ENCODE data around the gene LYAR. TPM values are rescaled to one million over a fixed set of nuclear protein-coding genes. Genes with fewer than 3 reads are reported as not detected.

Gene LYAR
- total and polyA plus RNA-seq, 10 donors: 13.5 to 29.3 (median 21.9) TPM

DNA sequence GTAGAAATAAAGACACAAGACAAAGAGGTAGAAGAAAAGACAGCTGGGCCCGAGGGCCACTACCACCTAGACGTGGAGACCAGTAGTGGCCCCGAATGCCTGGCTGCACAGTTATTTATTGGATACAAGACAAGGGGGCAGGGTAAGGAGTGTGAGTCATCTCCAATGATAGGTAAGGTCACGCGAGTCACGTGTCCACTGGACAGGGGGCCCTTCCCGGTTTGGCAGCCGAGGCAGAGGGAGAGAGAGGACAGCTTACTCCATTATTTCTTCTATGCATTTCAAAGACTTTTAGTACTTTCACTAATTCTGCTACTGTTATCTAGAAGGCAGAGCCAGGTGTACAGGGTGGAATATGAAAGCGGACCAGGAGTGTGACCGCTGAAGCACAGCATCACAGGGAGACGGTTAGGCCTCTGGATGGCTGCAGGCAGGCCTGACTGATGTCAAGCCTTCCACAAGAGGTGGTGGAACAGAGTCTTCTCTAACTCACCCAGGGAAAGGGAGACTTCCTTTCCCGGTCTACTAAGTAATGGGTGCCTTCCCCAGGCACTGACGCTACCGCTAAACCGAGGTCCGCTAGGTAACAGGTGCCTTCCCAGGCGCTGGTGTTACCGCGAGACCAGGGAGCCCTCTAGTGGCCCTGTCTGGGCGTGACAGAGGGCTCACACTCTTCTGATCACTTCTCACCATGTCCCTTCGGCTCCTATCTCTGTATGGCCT is 45.0 kb upstream of the LYAR start:
- peak; percentile 91 for DNase-seq
- no peak overlapping the region for H3K4me3 ChIP-seq
- H3K27ac ChIP-seq: no peak overlapping the region
- TF ChIP-seq POLR2A (IDR thresholded peaks at IDR 0.05) (no peak), POLR2AphosphoS5 (IDR thresholded peaks at IDR 0.05) (no peak)
- TF ChIP-seq, protein P1, sequence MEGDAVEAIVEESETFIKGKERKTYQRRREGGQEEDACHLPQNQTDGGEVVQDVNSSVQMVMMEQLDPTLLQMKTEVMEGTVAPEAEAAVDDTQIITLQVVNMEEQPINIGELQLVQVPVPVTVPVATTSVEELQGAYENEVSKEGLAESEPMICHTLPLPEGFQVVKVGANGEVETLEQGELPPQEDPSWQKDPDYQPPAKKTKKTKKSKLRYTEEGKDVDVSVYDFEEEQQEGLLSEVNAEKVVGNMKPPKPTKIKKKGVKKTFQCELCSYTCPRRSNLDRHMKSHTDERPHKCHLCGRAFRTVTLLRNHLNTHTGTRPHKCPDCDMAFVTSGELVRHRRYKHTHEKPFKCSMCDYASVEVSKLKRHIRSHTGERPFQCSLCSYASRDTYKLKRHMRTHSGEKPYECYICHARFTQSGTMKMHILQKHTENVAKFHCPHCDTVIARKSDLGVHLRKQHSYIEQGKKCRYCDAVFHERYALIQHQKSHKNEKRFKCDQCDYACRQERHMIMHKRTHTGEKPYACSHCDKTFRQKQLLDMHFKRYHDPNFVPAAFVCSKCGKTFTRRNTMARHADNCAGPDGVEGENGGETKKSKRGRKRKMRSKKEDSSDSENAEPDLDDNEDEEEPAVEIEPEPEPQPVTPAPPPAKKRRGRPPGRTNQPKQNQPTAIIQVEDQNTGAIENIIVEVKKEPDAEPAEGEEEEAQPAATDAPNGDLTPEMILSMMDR (IDR thresholded peaks at IDR 0.05 in 8 of 11, conservative IDR thresholded peaks at IDR 0.05 in 3 of 11): peak; percentile 46 to 90 (median 76)
- H3K4me1 ChIP-seq: peaks cover 0 to 23% (median 7%) of the 10 kb centered on the region in 6 donors
- 51 to 56% (median 52%) methylated on average over 21 of the region's 21 CpGs for WGBS, 5 donors
- intact Hi-C loops (cut with DNase I; ENCODE audit: low total_unique reads): loop anchor here (5.0 kb wide), 1 partner anchor 78 kb away; no protein-coding TSS in a partner anchor
- H3K9me3 ChIP-seq: no peaks in the 10 kb centered on the region
- no peaks in the 10 kb centered on the region for H3K36me3 ChIP-seq
- H3K27me3 ChIP-seq (replicated peaks in 1 of 7): no peaks in the 10 kb centered on the region

- intact Hi-C loops (cut with DNase I; ENCODE audit: low total_unique reads): no loop called here
These were observed 43.3 kb upstream of the LYAR start for GRCh38 chr4:4333265-4333706.

GRCh38 chr4:4332529-4332928 is 42.6 kb upstream of the LYAR start:
- Histone ChIP-seq H3K27me3 (replicated peaks in 1 of 7) (no peaks in the 10 kb centered on the region), H3K36me3 (no peaks in the 10 kb centered on the region), H3K9me3 (no peaks in the 10 kb centered on the region), H3K4me1 (peaks cover 0 to 25% (median 10%) of the 10 kb centered on the region in 6 donors), H3K27ac (peak overlapping the region in 6 of 8 donors; percentile 21 to 77 (median 73)), H3K4me3 (no peak overlapping the region)
- intact Hi-C loops (cut with DNase I; ENCODE audit: low total_unique reads): no loop called here
- 91 to 92% (median 91%) methylated on average over 3 of the region's 3 CpGs for WGBS, 5 donors
- TF ChIP-seq POLR2AphosphoS5 (IDR thresholded peaks at IDR 0.05) (no peak), POLR2A (IDR thresholded peaks at IDR 0.05) (no peak)
- TF ChIP-seq, protein P1 (IDR thresholded peaks at IDR 0.05 in 8 of 11, conservative IDR thresholded peaks at IDR 0.05 in 3 of 11): no peak
- no peak for DNase-seq

More at GRCh38 chr4:4333265-4333706, 43.3 kb upstream of the LYAR start:
- 26 to 44% (median 34%) methylated on average over 11 of the region's 11 CpGs for WGBS, 5 donors
- Histone ChIP-seq H3K36me3 (no peaks in the 10 kb centered on the region), H3K4me3 (no peak overlapping the region), H3K27me3 (replicated peaks in 1 of 7) (no peaks in the 10 kb centered on the region), H3K9me3 (no peaks in the 10 kb centered on the region), H3K4me1 (peaks cover 0 to 23% (median 7%) of the 10 kb centered on the region in 6 donors), H3K27ac (peak overlapping the region; percentile 21 to 77 (median 73))
- peak; percentile 85 for DNase-seq
- TF ChIP-seq POLR2AphosphoS5 (IDR thresholded peaks at IDR 0.05) (peak; percentile 11 to 85 (median 76)), POLR2A (IDR thresholded peaks at IDR 0.05) (no peak)
- TF ChIP-seq, protein P1 (IDR thresholded peaks at IDR 0.05 in 8 of 11, conservative IDR thresholded peaks at IDR 0.05 in 3 of 11): peak in 1 of 11 experiments; percentile 8

GRCh38 chr4:4330794-4331193 is 40.8 kb upstream of the LYAR start:
- WGBS, 5 donors: 80 to 92% (median 88%) methylated on average over 5 of the region's 5 CpGs
- Histone ChIP-seq H3K4me3 (no peak overlapping the region), H3K27me3 (replicated peaks in 1 of 7) (no peaks in the 10 kb centered on the region), H3K9me3 (no peaks in the 10 kb centered on the region), H3K4me1 (peaks cover 0 to 26% (median 11%) of the 10 kb centered on the region in 6 donors), H3K36me3 (no peaks in the 10 kb centered on the region), H3K27ac (no peak overlapping the region)
- no peak for DNase-seq
- TF ChIP-seq, protein P1 (IDR thresholded peaks at IDR 0.05 in 8 of 11, conservative IDR thresholded peaks at IDR 0.05 in 3 of 11): no peak
- TF ChIP-seq POLR2AphosphoS5 (IDR thresholded peaks at IDR 0.05) (no peak), POLR2A (IDR thresholded peaks at IDR 0.05) (no peak)
- intact Hi-C loops (cut with DNase I; ENCODE audit: low total_unique reads): no loop called here
